Measurements from ENCODE around the gene SLC2A1.
A peak's percentile ranks its signal among the peaks of the same experiment; 100 is the strongest.
"Not testable (repeated sequence)": the region's sequence is repeated elsewhere in the genome, so short reads cannot be mapped to it uniquely, and the experiment has no call there.

The SLC2A1 gene

DNA sequence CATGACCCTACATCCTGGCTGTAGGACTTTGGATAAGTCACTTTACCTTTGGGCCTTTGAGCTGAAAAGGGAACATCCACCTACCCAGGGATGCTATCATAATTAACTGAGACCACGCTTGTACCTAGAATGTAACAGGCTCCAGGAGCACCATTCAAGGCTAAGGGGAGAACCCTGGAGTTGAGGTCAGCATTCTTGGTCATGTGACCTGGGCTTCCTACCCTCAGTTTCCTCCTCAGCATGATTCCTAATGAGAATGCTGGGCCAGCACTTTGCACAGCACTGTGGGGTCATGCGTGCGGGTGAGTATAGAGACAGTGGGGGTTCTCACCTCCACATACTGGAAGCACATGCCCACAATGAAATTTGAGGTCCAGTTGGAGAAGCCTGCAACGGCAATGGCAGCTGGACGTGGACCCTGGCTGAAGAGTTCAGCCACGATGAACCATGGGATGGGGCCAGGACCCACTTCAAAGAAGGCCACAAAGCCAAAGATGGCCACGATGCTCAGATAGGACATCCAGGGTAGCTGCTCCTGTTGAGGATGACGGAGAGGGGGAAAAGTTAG lies 31.3 kb downstream of the SLC2A1 start:
- DNase-seq: no peak

DNA sequence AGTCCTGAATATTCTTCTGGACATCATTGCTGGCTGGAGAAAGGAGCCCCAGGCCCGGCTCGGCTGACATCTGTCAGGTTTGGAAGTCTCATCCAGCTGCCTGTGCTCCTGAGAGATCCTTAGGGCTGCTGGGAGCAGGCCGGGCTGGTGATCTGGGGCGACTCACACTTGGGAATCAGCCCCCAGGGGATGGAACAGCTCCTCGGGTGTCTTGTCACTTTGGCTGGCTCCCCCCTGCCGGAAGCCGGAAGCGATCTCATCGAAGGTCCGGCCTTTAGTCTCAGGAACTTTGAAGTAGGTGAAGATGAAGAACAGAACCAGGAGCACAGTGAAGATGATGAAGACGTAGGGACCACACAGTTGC lies 31.8 kb downstream of the SLC2A1 start:
- DNase-seq: no peak

DNA sequence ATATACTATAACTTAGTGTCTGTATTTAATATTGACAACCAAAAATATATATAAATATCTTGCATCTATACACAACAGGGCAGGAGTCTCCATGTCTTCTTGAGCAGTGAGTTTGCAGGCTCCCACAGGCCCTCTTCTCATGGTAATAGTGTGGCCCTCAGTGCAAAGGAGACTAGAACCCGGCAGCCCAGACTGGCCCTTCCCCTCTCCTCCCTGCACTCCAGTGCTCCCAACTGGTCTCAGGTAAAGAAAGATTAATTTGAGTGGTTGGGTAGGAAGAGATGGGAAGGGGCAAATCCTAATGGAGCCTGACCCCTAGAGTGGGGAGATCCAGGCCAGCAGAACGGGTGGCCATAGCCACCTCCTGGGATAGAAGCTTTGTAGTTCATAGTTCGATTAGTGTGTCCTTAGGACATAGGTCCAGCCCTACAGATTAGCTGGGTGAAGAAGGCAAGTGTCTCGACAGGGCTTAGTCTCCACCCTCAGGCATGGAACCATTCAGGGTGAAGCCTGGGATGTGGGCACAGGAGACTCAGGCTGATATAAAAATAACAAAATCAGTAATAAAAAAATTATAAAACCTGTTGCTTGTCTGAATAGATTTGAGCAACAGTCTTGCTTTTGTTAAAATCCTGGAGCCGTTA lies 32.3 kb downstream of the SLC2A1 start:
- DNase-seq: no peak

DNA sequence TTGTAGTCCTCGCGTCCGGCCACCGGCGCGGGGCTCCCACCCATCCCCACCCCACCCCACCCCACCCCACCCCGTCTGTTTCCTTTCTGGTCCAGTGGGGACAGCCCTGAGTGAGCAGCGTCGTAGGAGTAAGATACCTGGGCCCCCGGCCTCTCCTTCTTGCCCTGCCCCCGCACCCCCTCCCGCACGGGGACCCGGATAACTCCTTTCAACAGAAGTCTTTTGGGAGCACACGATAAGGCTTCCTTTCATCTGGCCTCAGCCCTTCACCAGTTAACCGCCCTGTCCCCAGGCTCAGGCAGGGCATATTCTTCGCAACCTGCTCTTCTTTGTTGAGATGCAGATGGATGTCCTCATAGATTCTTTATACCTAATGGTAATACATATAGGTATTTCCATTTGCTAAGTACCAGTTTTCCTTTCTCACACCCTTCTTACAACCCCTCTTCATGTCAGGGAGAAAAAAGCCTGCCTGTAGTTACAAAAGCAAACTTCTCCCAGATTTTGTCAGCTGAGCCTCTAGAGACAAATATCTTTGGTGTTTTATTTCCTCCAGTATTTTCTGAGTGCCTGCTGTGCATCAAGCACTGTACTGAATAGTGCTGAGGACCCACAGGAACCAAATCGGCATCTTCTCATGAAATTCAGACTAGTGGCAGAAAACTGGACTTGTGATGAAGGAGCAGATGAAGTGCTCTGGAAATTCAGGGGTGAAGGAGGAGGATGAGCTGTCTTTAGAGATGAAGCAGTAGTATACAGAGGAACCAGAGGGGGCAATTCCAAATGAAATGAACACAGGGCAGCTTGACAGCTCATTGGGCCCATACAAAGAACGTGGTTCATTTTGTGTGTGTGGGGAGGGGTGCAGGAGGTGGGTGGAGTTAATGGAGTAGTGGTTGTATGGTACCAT lies 33.6 kb downstream of the SLC2A1 start:
- peak; percentile 27 for DNase-seq

DNA sequence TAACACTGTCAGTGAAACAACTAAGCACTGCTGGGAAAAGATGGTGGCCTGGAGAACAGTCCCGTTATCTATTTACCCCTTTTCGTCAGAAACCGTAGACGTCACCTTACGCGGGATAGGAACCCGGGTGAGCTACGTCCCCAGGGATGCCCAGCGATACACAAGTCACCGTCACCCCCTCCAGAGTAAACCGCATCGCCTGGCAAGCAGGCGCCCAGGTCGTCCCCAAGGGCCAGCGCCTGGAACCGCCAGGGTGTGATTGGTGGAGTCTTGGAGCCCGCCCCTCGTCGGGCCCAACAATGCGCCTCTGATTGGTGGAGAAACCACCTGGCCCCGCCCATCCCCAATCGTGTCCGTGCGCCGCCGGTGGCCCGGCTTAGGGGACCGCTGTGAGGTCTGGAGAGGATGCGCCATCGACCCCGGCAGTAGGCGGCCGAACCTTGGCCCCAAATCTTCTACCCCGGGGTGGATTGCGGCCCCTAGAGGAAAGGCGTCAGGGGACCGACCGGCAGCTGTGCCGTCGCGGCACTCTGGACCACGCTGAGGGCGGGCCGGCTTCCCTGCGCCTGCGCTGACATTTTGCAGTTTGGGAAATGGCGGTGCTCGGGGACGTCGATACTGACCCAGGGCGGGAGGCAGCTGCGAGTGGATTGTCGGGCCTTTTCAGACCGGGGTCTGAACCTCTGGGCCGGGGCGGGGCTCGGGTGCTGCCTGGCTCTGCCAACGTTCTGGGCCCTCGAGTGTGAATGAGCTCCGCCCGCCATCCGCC lies 34.4 kb downstream of the SLC2A1 start:
- DNase-seq: peak; percentile 97

DNA sequence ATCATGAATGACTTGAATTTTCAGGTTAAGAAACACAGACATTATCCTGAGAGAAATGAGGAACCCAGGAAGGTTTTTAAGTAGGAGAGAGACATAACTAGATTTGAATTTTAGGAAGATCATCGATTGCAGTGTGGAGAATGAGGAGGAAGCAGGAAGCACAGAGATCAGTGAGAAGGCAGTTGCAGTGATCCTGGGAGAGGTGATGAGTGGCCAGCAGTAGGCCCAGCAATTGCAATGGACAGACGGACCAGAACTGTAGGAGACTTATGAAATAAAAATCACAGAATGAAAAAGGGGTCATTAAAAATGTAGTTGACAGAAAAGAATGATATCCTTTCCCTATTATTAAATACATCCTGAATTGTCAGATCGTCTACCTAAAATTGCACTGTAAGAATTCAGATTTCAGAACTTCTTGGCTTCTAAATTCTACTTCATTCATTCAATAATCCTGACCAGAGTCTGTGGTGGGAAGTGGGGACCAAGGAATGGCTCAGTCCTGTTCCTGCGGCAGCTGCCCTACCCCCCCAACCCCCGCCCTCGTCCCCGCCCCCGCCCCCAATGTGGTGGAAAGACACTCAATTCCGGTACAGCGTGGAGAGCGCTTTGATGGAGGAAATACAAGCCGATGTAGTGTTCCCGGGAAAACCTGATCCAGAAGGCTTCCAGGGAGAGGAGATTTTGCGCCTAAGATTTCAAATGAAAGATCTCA lies 35.1 kb downstream of the SLC2A1 start:
- DNase-seq: no peak

DNA sequence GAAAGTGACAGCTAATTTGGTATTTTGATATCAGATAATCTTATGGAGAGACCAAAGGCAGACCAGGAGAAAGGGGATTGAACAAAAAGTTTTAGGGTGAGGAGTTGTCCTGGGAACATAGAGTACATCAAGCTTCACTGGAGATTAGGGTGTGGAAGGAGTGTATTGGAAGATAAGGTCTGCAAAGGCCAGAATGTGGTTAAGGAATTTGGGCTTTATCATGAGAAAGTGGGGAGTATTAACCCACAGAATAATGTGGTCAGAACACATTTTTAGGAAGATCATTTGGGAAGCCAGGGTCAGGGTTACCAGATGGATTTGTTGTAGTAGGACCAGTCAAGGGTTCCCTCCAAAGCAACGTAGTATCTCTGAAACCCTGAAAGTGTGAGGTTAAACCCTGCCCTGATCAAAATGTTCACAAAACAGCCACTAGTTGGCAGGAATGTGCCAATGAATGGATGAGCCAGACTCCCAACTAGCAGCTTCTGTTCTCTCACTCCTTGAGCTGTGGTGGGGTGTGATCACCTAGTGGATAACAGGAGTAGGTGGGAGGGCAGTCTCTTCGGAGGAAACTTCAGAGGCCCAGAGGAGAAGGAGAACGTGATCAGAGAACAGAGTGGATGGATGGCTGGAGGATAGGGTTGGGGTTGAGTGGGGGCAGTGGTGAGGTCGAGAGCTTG lies 35.8 kb downstream of the SLC2A1 start:
- peak; percentile 78 for DNase-seq

DNA sequence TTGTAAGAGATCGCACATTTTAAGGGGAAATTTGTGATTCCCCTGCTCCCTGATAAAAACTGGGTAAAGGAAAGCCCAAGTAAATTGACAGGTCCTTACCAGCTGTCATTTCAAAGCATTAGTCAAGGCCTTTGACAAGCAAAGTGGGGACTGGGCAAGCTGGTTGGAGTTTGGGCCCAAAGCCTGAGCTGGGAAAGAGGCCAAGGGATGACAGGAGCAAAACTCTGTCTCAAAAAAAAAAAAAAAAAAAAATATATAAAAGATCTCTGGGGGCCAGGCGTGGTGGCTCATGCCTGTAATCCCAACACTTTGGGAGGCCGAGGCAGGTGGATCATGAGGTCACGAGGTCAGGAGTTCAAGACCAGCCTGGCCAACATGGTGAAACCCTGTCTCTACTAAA lies 36.9 kb downstream of the SLC2A1 start:
- no peak for DNase-seq

DNA sequence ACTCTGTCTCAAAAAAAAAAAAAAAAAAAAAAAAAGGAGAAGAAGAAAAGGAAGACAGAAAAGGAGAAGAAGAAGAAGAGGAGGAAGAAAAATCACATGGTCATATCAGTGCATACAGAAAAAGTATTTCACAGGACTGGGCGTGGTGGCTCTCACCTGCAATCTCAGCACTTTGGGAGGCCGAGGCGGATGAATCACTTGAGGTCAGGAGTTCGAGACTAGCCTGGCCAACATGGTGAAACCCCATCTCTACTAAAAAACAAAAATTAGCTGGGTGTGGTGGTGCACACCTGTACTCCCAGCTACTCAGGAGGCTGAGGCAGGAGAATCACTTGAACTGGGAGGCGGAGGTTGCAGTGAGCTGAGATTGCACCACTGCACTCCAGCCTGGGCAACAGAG lies 39.0 kb downstream of the SLC2A1 start:
- not testable (repeated sequence) for DNase-seq

DNA sequence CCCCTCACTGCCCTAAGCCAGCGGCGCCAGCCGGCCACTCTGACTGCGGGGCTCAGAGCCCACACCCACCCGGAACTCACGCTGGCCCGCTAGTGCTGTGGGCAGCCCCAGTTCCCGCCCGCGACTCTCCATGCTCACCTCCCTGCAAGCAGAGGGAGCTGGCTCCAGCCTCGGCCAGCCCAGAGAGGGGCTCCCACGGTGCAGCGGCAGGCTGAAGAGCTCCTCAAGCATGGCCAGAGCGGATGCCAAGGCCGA lies 41.5 kb downstream of the SLC2A1 start:
- DNase-seq: no peak

DNA sequence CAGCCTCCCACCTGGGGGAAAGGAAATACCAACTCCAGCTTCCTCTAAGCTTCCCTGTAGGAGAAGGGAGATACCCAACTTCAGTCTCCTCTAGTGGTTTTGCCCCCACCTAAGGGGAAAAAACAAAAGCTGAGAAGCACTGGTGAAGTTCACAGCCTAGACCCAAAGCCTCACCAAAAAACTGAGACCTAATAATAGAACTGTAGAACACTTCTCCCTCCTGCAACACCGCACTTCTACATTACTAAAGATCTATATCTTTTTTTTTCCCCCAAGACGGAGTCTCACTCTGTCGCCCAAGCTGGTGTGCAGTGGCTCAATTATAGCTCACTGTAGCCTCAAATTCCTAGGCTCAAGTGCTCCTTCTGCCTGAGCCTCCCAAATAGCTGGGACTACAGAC lies 43.2 kb downstream of the SLC2A1 start:
- DNase-seq: no peak

DNA sequence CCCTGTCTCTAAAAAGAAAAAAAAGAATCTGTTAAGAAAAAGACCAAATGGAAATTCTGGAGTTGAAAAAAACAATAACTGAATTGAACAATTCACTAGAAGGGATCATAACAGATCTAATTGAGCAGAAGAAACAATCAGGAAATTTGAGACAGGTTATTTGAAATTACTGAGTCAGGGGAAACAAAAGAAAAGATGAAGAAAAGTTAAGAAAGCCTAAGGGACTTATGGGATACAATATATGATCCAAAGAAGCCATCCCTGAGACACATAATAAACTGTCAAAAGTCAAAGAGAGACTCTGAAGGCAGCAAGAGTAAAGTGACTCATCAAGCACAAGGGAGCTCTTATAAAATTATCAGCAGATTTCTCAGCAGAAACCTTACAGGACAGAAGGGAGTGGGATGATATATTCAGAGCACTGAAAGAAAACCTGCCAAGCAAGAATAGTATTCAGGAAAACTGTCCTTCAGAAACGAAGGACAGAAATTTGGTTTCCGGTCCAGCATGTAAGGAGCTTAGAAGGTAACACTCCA lies 44.5 kb downstream of the SLC2A1 start:
- no peak for DNase-seq

DNA sequence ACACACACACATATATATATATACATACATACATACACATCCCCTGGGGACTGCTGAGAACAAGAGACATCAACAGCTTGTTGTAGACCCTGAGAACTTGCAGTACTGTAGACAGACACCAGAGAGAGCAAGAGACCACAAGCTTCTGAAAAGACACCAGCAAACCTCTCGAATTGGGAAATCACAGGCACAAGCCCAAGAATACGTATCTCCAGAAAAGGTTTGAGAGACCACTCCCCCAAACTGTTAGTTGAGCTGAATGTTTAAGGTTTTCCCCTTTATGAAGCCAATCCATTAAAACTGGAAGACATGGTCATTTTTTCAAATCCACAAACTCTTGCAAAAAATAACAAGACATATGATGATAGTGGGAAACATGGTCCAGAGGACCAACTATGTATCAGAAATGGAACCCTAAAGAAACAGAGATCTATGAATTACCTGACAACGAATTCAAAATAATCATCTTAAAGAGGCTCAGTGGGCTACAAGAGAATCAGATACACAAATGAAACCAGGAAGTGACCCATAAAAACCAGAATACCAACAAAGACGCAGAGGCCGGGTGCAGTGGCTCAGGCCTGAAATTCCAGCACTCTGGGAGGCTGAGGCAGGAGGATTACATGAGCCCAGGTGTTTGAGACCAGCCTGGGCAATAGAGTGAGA lies 45.1 kb downstream of the SLC2A1 start:
- DNase-seq: peak; percentile 65

DNA sequence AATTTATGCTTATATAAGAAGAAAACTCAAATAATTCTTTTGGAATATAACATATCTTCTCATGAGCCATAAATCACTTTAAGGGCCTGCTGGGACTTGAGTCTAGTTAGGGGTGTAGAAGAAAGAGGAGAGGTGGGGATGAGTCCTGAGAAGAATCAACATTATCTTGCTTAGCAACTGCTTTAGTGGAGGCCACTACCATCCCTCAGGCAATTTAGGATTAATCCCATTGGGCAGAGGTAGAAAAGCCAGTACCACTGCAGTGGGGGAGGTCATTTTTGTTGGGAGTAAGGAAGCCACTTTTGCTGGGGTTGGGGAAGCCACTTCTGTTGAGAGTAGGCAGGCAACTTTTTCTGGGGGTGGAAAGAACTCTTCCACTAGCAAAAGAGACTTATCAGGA lies 47.7 kb downstream of the SLC2A1 start:
- no peak for DNase-seq

DNA sequence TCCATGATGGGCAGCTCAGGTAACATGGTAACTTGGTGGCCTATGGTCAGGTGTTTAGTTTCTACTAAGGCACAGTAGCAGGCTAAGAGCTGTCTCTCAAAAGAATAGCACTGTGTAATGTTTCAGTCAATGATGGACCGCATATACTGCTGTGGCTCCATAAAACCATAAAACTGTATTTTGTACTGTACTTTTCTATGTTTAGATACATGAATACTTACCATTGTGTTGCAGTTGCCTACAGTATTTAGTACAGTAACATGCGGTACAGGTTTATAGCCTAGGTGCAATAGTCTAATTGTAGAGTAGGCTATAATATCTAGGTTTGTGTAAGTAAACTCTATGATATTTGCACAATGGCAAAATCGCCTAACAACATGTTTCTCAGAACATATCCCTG lies 50.6 kb downstream of the SLC2A1 start:
- no peak for DNase-seq

DNA sequence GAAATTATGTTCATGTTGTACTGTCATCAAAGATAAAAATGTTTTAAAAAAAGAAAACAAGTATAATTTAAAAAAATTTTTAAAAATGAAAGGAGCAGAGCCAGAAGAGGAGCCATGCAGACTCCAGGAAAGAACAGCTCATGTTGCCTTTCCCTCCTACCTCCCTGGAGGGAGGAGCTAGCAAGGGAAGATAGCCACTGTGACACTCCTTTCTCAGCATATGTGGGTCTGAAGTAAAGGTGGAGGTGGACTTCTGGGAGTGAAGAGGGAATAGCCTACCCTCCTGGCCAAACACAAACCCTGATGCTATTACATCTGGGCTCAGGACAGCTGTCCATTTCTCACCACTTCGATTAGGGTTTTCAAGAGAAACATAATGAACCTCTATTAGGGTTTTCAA lies 54.2 kb downstream of the SLC2A1 start:
- no peak for DNase-seq

DNA sequence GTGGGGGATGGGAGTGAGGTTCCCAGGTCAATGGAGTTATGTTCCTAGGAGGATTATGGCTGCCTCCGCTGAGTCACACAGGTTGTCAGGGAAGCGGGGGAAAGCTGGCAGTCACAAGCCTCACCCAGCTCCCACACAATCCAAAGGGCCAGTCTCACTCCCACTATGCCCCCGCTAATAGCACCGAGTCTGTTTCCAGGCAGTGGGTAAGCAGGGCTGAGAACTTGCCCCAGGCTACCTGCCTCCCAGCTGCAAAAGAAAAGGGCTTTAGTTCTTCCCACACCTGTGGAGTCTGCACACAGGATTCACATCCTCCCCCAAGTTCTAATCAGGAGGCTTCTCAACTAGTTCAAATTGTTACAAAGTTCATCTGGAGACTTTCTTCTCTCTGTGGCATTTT lies 58.7 kb downstream of the SLC2A1 start:
- DNase-seq: not testable (repeated sequence)

DNA sequence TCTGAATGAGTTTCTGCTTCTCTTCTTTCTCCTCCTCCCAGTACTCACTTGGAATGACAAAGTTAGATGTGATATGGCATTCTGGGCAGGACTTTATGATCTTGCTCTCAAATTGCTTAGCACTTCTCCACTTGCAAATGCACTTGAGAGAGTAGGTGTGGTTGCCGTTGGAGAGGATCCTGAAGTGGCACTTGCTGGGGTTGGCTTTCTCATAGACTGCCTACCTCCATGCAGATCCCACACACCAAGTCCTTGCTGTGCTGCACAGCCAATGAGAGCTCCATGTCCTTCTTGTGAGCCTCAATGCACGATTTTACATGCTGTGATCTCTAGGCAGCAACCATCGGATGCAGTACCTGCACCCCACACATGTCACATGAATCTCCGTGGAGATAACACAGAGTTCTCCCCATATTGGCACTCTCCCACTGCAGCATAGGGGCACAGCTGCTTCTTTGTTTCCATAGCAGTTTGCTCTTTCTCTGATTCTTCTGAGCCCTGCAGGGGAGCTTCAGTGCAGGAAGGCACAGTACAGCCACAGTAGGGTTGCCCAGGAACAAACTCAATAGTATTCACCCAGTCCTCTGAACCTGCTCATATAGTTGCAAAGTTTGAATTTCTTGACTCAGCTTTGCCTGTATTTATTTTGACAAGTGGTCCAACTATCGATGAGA lies 67.1 kb downstream of the SLC2A1 start:
- DNase-seq: peak; percentile 12

DNA sequence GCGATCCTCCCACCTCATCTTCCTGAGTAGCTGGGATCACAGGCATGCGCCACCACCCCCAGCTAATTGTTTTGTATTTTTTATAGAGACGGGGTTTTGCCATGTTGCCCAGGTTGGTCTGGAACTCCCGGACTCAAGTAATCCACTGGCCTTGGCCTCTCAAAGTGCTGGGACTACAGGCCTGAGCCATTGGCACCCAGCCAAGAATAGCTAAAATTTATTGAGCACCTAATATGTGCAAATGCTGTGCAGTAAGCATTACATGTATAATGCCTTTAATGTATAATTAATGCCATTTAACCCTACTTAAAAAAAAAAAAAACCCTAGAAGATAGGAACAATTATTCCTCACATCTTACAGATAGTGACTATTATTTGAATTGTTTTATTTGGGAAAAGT lies 69.4 kb downstream of the SLC2A1 start:
- no peak for DNase-seq

DNA sequence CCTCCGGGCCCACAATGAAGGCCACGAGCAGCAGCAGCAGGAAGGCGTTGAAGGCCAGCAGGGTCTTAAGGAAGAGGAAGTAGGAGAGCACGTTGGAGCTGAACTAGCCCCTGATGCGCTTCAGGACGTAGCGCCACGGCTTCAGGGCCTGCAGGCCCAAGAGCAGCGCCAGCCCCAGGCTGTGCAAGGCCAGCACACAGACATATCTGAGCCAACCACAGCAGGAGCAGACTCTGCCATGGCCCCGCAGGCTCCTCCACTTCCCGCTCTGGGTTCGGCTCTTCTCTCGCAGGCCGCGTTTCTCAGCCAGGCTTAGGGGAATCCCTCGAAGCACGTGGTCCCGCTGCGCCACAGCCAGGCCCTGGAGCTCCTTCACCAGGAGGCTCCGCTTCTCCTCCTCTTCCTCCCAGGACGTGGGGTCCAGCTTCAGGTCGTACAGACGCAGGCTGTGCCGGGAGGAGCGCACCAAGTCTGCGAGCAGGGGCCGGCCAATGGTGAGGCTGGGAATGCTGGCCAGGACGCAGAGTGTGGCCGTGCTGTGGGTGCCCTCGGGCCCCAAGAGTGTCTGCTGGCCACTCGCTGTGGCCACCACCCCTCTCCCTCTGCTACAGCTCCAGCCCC lies 70.5 kb downstream of the SLC2A1 start:
- DNase-seq: no peak

DNA sequence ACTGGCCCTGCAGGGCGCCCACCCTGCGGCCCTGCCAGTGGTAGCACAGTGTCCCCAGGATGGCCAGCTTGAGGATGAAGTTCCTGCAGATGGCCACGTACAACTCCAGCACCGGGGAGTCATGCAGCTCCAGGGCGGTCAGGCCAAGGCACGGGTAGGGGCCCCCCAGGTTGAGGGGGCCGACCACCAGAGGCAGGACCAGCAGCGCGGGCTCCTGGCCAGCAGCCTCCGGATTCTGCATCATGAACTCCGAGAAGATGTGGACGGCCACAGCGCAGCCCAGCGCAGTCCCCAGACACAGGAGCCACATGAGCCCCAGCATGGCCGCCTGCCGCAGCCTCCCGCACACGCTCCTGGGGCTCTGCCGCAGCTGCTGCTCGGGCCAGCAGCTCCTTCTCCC lies 71.3 kb downstream of the SLC2A1 start:
- no peak for DNase-seq

Measured in NCI-H345 (cell line).